ENCODE measurements around the gene COLGALT1.

DNA sequence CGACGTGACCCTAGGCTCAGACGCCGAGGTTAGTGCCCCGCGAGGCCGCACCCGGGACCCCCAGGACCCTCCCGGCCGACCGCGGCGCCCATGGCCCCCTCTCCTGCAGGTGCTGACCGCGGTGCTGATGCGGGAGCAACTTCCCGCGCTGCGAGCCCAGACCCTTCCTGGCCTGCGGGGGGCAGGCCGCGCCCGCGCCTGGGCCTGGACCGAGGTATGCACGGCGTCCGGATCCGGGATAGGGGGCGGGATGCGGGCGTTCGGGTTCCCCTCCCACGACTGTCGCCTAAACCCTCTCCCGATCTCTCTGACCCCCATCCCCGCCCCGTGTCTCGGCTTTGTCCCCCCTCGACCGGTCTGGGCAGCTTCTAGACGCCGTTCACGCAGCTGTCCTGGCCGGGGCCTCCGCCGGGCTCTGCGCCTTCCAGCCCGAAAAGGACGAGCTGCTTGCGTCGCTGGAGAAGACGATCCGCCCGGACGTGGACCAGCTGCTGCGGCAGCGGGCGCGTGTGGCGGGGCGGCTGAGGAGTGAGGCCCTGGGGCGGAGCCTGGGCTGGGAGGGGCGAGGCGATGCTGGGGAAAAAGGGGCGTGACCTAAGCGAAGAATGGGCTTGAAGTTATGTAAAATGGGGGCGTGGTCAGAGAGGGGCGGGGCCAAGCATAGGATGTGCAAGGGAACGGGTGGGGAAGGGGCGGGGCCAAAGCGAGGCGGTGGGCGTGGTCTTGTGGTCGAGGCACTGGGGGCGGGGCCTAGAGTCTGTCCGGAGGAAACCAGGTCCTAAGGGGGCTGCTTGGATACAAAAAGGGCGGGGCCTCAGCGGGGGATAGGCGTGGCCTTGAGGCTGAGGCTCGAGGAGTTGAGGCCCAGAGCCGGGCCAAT, 16.0 kb upstream of the COLGALT1 start:
- no peak for TF ChIP-seq EZH2 (IDR thresholded peaks at IDR 0.05; ENCODE audit: insufficient read depth, poor library complexity, severe bottlenecking)
- no peak for TF ChIP-seq EZH2phosphoT487 (IDR thresholded peaks at IDR 0.05; ENCODE audit: insufficient read depth, low read depth)

All from GM23248 (cell line).